Tibial artery (tissue), 4 donors: ENCODE results near the gene DMD.

Source experiments
- DNase-seq, 2 donors: peaks; one replicate each; pipeline ENCODE4 v3.0.0-alpha.2; 2019
- H3K27ac ChIP-seq, 2 donors: fragments of 200-600 bp; sonication (generic) in 1 of 2; 1 replicate in 1 of 2; 2 replicates in 1 of 2; pipeline ENCODE4 v1.5.1; 2018 to 2019; ENCODE audit warnings: mild to moderate bottlenecking in 1 of 2
- H3K27me3 ChIP-seq, 2 donors: fragments of 200-600 bp; sonication (generic) in 1 of 2; one replicate each; pipeline versions ENCODE4 v1.5.1 to v1.6.0; 2016 to 2019
- H3K36me3 ChIP-seq, 3 donors: fragments of 200-600 bp; sonication (generic) in 2 of 3; one replicate each; pipeline ENCODE4 v1.5.1; 2016 to 2019; ENCODE audit warnings: mild to moderate bottlenecking in 2 of 3
- H3K4me1 ChIP-seq, 4 donors: fragments of 200-600 bp; sonication (generic) in 2 of 4; 1 replicate in 3 of 4; 2 replicates in 1 of 4; pipeline ENCODE4 v1.5.1; 2016 to 2019
- H3K4me3 ChIP-seq, 2 donors: fragments of 200-600 bp; sonication (generic) in 1 of 2; 1 replicate in 1 of 2; 2 replicates in 1 of 2; pipeline ENCODE4 v1.5.1; 2018 to 2019; ENCODE audit warnings: mild to moderate bottlenecking in 2 of 2
- H3K9me3 ChIP-seq, 3 donors: fragments of 200-600 bp; sonication (generic) in 1 of 3; one replicate each; pipeline ENCODE4 v1.5.1; 2016 to 2019
- intact Hi-C: fragments of 100-400 bp; cut with DNase I; formaldehyde crosslinking; loops from one replicate; pipeline ENCODE4 v1.15.0; 2023; ENCODE audit warnings: low total_unique reads
- TF ChIP-seq, protein P1 (sequence below), 2 experiments: fragments of 200-600 bp in 1 of 2; fragments of 450-650 bp in 1 of 2; IDR thresholded peaks; one replicate each; pipeline ENCODE4 v1.5.1; 2017 to 2019; ENCODE audit warnings: antibody characterized with exemption in 2 of 2, mild to moderate bottlenecking in 1 of 2, moderate library complexity in 1 of 2

The DMD gene

DNA sequence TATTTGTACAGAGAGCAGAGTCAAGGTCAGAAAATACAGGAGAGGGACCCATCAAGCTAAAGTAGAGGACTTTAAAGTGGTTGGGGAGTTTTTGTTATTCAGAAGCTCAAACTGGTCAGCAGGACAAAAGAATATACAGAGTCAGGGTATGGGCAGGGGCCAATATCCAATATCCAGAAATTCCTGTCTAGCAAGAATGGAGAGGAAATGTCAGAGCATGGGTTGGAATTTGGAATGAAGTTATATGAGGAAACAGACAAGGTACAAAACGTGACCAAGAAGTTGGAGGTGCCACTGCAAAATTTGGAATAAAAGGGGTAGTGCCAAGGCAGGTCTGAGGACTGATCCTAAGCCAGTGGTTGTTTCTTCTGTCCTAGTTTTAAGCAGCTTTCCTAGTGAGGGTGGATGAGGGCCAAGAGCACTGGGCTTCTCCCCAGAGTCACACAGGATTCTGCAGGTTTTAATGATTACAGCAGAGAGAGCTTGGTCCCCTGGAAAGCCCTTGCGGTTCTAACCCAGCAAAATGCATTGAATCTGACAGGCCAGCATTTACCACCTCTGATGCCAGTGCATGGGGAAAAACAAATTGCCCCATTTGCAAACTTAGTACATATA lies 1834.8 kb downstream of the DMD start:
- no peak overlapping the region for H3K4me3 ChIP-seq
- H3K27ac ChIP-seq: no peak overlapping the region
- no peaks in the 10 kb centered on the region for H3K9me3 ChIP-seq
- no peaks in the 10 kb centered on the region for H3K27me3 ChIP-seq
- H3K36me3 ChIP-seq: no peaks in the 10 kb centered on the region
- TF ChIP-seq, protein P1, sequence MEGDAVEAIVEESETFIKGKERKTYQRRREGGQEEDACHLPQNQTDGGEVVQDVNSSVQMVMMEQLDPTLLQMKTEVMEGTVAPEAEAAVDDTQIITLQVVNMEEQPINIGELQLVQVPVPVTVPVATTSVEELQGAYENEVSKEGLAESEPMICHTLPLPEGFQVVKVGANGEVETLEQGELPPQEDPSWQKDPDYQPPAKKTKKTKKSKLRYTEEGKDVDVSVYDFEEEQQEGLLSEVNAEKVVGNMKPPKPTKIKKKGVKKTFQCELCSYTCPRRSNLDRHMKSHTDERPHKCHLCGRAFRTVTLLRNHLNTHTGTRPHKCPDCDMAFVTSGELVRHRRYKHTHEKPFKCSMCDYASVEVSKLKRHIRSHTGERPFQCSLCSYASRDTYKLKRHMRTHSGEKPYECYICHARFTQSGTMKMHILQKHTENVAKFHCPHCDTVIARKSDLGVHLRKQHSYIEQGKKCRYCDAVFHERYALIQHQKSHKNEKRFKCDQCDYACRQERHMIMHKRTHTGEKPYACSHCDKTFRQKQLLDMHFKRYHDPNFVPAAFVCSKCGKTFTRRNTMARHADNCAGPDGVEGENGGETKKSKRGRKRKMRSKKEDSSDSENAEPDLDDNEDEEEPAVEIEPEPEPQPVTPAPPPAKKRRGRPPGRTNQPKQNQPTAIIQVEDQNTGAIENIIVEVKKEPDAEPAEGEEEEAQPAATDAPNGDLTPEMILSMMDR (IDR thresholded peaks at IDR 0.05): no peak
- no peak for DNase-seq
- no peaks in the 10 kb centered on the region for H3K4me1 ChIP-seq
- intact Hi-C loops: no loop called here

DNA sequence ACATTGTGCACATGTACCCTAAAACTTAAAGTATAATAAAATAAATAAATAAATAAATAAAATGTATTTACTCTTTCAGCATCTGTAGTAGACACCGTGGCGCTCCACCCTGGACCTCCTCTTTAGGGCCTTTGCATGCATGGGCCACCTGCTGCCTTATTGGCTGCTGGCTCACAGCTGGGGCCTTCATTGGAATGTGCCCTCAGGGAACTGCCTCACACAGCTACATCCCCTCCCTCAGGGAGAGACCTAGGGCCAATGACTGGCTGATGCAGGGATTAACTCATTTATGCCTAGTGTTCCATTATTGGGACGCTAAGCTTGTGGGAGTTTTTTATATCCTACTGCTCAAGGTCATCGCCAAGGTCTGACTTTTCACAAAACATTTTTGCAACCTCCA lies 1836.6 kb downstream of the DMD start:
- H3K27ac ChIP-seq: no peak overlapping the region
- no peak for DNase-seq
- no peaks in the 10 kb centered on the region for H3K36me3 ChIP-seq
- H3K4me1 ChIP-seq: no peaks in the 10 kb centered on the region
- TF ChIP-seq, protein P1 (IDR thresholded peaks at IDR 0.05): no peak
- no peak overlapping the region for H3K4me3 ChIP-seq
- intact Hi-C loops: no loop called here
- no peaks in the 10 kb centered on the region for H3K9me3 ChIP-seq
- no peaks in the 10 kb centered on the region for H3K27me3 ChIP-seq

DNA sequence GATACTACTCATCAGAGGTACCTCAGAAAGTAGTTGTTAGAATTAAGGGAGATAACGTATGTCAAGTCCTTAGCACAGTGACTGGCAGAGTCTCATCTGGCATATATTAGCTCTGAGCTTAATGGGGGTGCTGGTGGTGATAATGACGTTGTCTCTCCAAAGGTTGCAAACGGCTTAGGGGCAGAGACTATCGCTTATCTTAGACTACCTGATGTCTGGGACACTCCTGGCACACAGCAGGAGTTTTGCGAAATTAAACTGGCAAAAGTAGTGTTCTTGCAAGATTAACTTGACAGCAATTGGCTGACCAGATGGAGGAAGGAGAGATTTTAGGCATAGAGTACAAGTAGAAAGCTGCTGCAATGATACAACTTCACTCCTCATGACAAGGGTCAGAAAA lies 1839.4 kb downstream of the DMD start:
- DNase-seq: no peak
- intact Hi-C loops: no loop called here
- Histone ChIP-seq H3K4me1 (no peaks in the 10 kb centered on the region), H3K27ac (no peak overlapping the region), H3K36me3 (no peaks in the 10 kb centered on the region), H3K9me3 (no peaks in the 10 kb centered on the region), H3K27me3 (no peaks in the 10 kb centered on the region), H3K4me3 (no peak overlapping the region)
- TF ChIP-seq, protein P1 (IDR thresholded peaks at IDR 0.05): no peak

DNA sequence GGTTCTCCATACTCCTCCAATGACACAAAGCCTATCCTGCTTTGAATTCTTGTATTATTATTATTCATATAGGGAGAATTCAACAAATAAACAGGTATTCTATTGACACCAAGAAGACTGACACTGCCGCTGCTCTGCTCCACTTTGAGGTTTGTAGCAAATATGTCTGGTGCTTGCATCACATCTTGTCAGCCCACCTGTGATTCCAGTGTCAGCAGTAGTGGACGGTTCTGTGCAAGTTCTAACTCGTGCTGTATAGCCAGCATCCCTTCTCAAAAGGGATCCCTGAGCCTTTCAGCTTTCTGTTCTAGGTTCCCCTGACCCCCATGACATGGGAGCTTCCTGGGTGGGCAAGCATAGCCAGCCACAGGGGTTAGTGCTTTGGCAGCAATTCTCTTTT lies 1843.5 kb downstream of the DMD start:
- H3K4me3 ChIP-seq: no peak overlapping the region
- TF ChIP-seq, protein P1 (IDR thresholded peaks at IDR 0.05): no peak
- intact Hi-C loops: no loop called here
- no peaks in the 10 kb centered on the region for H3K27me3 ChIP-seq
- DNase-seq: no peak
- H3K9me3 ChIP-seq: no peaks in the 10 kb centered on the region
- no peak overlapping the region for H3K27ac ChIP-seq
- H3K36me3 ChIP-seq: no peaks in the 10 kb centered on the region
- no peaks in the 10 kb centered on the region for H3K4me1 ChIP-seq

DNA sequence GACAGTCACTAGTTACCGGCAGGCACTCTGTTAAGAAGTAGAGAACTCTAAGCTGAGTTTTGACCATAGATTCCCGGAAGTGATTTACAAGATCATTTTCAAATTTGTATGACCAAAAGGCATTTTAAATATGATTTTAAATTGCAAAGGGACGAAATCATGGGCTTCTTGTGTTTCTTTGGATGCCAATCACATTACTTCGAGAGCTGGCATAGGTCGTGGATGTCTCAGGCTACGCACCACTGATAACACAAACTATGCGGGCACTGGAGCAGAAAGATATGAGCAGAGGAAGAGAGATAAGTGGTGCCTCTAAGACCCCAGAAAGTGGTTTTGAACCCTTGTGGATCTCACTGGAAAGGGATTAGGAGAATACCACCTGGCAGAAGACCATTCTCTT lies 1845.3 kb downstream of the DMD start:
- Histone ChIP-seq H3K9me3 (no peaks in the 10 kb centered on the region), H3K27me3 (no peaks in the 10 kb centered on the region), H3K27ac (no peak overlapping the region), H3K4me1 (no peaks in the 10 kb centered on the region), H3K36me3 (no peaks in the 10 kb centered on the region), H3K4me3 (no peak overlapping the region)
- intact Hi-C loops: no loop called here
- no peak for DNase-seq
- TF ChIP-seq, protein P1 (IDR thresholded peaks at IDR 0.05): no peak
